NCI-H526 treated with DMSO at 0.1 percent for 48 hours (cell line): Measurements from ENCODE around the gene RUNX1.

Source experiments
- DNase-seq: peaks from one replicate; lab custom pipeline; 2025; lab: John Stamatoyannopoulos, UW

RUNX1 gene

GRCh38 chr21:35059742-35060141 lies 10.6 kb upstream of the RUNX1 start:
- DNase-seq: no peak

- DNase-seq: no peak
Measured at GRCh38 chr21:35058058-35058457, 9.0 kb upstream of the RUNX1 start.

- DNase-seq: no peak
Measured at GRCh38 chr21:35057428-35057827, 8.3 kb upstream of the RUNX1 start.

GRCh38 chr21:35053356-35054096 lies 4.4 kb upstream of the RUNX1 start:
- DNase-seq: peak; percentile 6

- no peak for DNase-seq
Measured at GRCh38 chr21:35052801-35053200, 3.7 kb upstream of the RUNX1 start.

GRCh38 chr21:35051287-35051818 lies 2.3 kb upstream of the RUNX1 start:
- peak; percentile 48 for DNase-seq

- DNase-seq: no peak
Measured at GRCh38 chr21:35050348-35051286, 1.5 kb upstream of the RUNX1 start.

GRCh38 chr21:35048183-35048601 lies 910 bp downstream of the RUNX1 start:
- DNase-seq: peak; percentile 46

- DNase-seq: no peak
Measured at GRCh38 chr21:35046880-35047229, 2.2 kb downstream of the RUNX1 start.

GRCh38 chr21:35046263-35046624 lies 2.9 kb downstream of the RUNX1 start:
- no peak for DNase-seq

GRCh38 chr21:35045542-35046262 lies 3.4 kb downstream of the RUNX1 start:
- DNase-seq: no peak

GRCh38 chr21:35044770-35045541 lies 4.1 kb downstream of the RUNX1 start:
- no peak for DNase-seq

GRCh38 chr21:35044128-35044527 lies 5.0 kb downstream of the RUNX1 start:
- DNase-seq: no peak

GRCh38 chr21:35043549-35043948 lies 5.6 kb downstream of the RUNX1 start:
- no peak for DNase-seq

GRCh38 chr21:35042836-35043235 lies 6.3 kb downstream of the RUNX1 start:
- no peak for DNase-seq

- DNase-seq: no peak
Measured at GRCh38 chr21:35041881-35042280, 7.2 kb downstream of the RUNX1 start.

- DNase-seq: peak; percentile 36
Measured at GRCh38 chr21:35041122-35041521, 8.0 kb downstream of the RUNX1 start.

GRCh38 chr21:35039595-35040289 lies 9.4 kb downstream of the RUNX1 start:
- no peak for DNase-seq

- DNase-seq: no peak
Measured at GRCh38 chr21:35038772-35039319, 10.3 kb downstream of the RUNX1 start.

- no peak for DNase-seq
Measured at GRCh38 chr21:35037384-35037765, 11.7 kb downstream of the RUNX1 start.
